MM.1S (cell line): Measurements from ENCODE around the gene CHCHD6.

Experiments
- DNase-seq: peaks from one replicate; pipeline ENCODE4 v3.0.0-alpha.2; 2015
- H2AFZ ChIP-seq: fragments of 300-600 bp; sonication (generic); 2 replicates; pipeline ENCODE4 v1.6.0; 2016; ENCODE audit warnings: antibody characterized with exemption, low read length
- H3F3A ChIP-seq: fragments of 300-600 bp; sonication (generic); 2 replicates; pipeline ENCODE4 v1.6.1; 2016; ENCODE audit warnings: mild to moderate bottlenecking, antibody characterized with exemption, low read length, moderate library complexity, mixed read lengths; ENCODE audit not compliant: insufficient read depth
- H3K27ac ChIP-seq: fragments of 300-600 bp; sonication (generic); 2 replicates; pipeline ENCODE4 v1.5.1; 2016; ENCODE audit warnings: mild to moderate bottlenecking, low read length
- H3K27me3 ChIP-seq: fragments of 300-600 bp; sonication (generic); replicated peaks from 2 replicates; pipeline ENCODE4 v1.6.0; 2016; ENCODE audit warnings: low read length; ENCODE audit not compliant: insufficient read depth
- H3K36me3 ChIP-seq: fragments of 300-600 bp; sonication (generic); replicated peaks from 2 replicates; pipeline ENCODE4 v1.6.1; 2016; ENCODE audit warnings: mild to moderate bottlenecking, low read length, mixed read lengths; ENCODE audit not compliant: insufficient read depth
- H3K4me1 ChIP-seq: fragments of 300-600 bp; sonication (generic); 2 replicates; pipeline ENCODE4 v1.6.1; 2016; ENCODE audit warnings: low read length, mixed read lengths
- H3K4me2 ChIP-seq: fragments of 300-600 bp; sonication (generic); 2 replicates; pipeline ENCODE4 v1.6.0; 2016; ENCODE audit warnings: low read depth, low read length
- H3K4me3 ChIP-seq: fragments of 300-600 bp; sonication (generic); 2 replicates; pipeline ENCODE4 v1.5.1; 2016; ENCODE audit warnings: low read length, mixed read lengths
- H3K79me2 ChIP-seq: fragments of 300-600 bp; sonication (generic); 2 replicates; pipeline ENCODE4 v1.6.1; 2016; ENCODE audit warnings: mixed run types, low read length, mixed read lengths
- H3K9ac ChIP-seq: fragments of 300-600 bp; sonication (generic); 2 replicates; pipeline ENCODE4 v1.6.1; 2016; ENCODE audit warnings: low read length, mixed read lengths
- H3K9me2 ChIP-seq: fragments of 300-600 bp; sonication (generic); replicated peaks from 2 replicates; pipeline ENCODE4 v1.6.1; 2016; ENCODE audit warnings: mild to moderate bottlenecking, low read length, mixed read lengths; ENCODE audit not compliant: insufficient read depth
- H3K9me3 ChIP-seq: fragments of 300-600 bp; sonication (generic); replicated peaks from 2 replicates; pipeline ENCODE4 v1.6.1; 2016; ENCODE audit warnings: mild to moderate bottlenecking, low read length, mixed read lengths; ENCODE audit not compliant: insufficient read depth
- H4K20me1 ChIP-seq: fragments of 300-600 bp; sonication (generic); 2 replicates; pipeline ENCODE4 v1.6.1; 2016; ENCODE audit warnings: mild to moderate bottlenecking, low read length, moderate library complexity, mixed read lengths; ENCODE audit not compliant: insufficient read depth
- EZH2 ChIP-seq: fragments of 300-600 bp; sonication (generic); optimal IDR thresholded peaks from 2 replicates; pipeline ENCODE3; 2017; ENCODE audit warnings: low read depth, mild to moderate bottlenecking, antibody characterized with exemption, low read length, mixed read lengths
- EZH2phosphoT487 ChIP-seq: fragments of 300-600 bp; sonication (generic); IDR thresholded peaks from 2 replicates; pipeline ENCODE4 v1.6.1; 2018; ENCODE audit warnings: antibody characterized with exemption, low read length
- TF ChIP-seq, protein P1 (sequence below): fragments of 300-600 bp; sonication (generic); IDR thresholded peaks from 2 replicates; pipeline ENCODE4 v1.5.1; 2016; ENCODE audit warnings: antibody characterized with exemption, low read length, mixed read lengths

CHCHD6 gene

DNA sequence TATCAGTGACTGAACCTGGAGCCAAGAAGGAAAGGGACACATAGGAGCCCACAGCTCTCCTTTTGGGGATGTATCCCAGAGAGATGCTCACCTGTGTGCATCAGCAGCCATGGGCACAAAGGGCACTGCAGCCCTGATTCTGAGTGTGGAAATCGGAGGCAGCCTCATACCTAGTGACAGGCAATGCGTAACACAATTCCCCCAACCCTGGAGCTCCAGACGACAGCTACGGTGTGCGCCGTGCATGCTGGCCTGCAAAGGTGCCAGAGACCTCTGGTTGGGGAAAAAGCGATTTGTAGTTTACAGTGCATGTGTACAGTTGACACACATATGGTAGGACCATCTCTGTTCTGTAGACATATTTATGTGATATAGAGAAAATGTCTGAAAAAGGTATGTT is 219.9 kb downstream of the CHCHD6 start:
- Histone ChIP-seq H3K27ac (no peak overlapping the region), H2AFZ (no peak overlapping the region), H3K27me3 (no peaks in the 10 kb centered on the region), H3K36me3 (no peaks in the 10 kb centered on the region), H3K79me2 (no peaks in the 10 kb centered on the region), H3K9me2 (no peaks in the 10 kb centered on the region), H3K9ac (no peak overlapping the region), H3K4me3 (no peak overlapping the region), H3K4me1 (no peaks in the 10 kb centered on the region), H3K4me2 (no peak overlapping the region), H3F3A (no peaks in the 10 kb centered on the region), H4K20me1 (no peaks in the 10 kb centered on the region), H3K9me3 (no peaks in the 10 kb centered on the region)
- no peak for DNase-seq
- TF ChIP-seq, protein P1, sequence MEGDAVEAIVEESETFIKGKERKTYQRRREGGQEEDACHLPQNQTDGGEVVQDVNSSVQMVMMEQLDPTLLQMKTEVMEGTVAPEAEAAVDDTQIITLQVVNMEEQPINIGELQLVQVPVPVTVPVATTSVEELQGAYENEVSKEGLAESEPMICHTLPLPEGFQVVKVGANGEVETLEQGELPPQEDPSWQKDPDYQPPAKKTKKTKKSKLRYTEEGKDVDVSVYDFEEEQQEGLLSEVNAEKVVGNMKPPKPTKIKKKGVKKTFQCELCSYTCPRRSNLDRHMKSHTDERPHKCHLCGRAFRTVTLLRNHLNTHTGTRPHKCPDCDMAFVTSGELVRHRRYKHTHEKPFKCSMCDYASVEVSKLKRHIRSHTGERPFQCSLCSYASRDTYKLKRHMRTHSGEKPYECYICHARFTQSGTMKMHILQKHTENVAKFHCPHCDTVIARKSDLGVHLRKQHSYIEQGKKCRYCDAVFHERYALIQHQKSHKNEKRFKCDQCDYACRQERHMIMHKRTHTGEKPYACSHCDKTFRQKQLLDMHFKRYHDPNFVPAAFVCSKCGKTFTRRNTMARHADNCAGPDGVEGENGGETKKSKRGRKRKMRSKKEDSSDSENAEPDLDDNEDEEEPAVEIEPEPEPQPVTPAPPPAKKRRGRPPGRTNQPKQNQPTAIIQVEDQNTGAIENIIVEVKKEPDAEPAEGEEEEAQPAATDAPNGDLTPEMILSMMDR = no peak
- TF ChIP-seq EZH2 = no peak
- TF ChIP-seq EZH2phosphoT487 = no peak

DNA sequence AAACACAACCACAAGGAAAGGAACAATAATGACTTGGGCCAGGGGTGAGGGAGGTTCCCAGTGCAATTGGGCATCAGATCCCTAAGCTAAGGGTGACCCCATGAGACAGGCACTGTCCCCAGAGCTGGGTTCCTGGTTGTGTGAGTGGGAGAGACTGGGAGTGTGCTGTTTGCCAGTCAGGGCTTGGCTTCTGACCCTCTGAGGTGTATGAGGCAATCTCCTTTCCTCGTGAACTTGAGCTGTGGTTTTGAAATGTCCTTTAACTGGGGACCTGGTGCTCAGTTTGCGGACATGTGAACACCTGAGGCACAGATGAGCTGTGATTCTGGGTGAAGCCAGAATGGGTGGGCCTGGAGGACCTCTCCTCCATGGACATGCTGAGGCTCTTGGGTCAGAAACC is 220.4 kb downstream of the CHCHD6 start:
- no peak for TF ChIP-seq EZH2phosphoT487
- no peak for TF ChIP-seq EZH2
- TF ChIP-seq, protein P1 = no peak
- H3K4me2 ChIP-seq = no peak overlapping the region
- H3K9me3 ChIP-seq = no peaks in the 10 kb centered on the region
- no peak overlapping the region for H3K9ac ChIP-seq
- H3K27ac ChIP-seq = no peak overlapping the region
- no peak overlapping the region for H3K4me3 ChIP-seq
- no peaks in the 10 kb centered on the region for H4K20me1 ChIP-seq
- no peaks in the 10 kb centered on the region for H3K79me2 ChIP-seq
- no peaks in the 10 kb centered on the region for H3K4me1 ChIP-seq
- H3F3A ChIP-seq = no peaks in the 10 kb centered on the region
- no peak for DNase-seq
- no peaks in the 10 kb centered on the region for H3K27me3 ChIP-seq
- no peaks in the 10 kb centered on the region for H3K9me2 ChIP-seq
- H2AFZ ChIP-seq = no peak overlapping the region
- H3K36me3 ChIP-seq = no peaks in the 10 kb centered on the region

DNA sequence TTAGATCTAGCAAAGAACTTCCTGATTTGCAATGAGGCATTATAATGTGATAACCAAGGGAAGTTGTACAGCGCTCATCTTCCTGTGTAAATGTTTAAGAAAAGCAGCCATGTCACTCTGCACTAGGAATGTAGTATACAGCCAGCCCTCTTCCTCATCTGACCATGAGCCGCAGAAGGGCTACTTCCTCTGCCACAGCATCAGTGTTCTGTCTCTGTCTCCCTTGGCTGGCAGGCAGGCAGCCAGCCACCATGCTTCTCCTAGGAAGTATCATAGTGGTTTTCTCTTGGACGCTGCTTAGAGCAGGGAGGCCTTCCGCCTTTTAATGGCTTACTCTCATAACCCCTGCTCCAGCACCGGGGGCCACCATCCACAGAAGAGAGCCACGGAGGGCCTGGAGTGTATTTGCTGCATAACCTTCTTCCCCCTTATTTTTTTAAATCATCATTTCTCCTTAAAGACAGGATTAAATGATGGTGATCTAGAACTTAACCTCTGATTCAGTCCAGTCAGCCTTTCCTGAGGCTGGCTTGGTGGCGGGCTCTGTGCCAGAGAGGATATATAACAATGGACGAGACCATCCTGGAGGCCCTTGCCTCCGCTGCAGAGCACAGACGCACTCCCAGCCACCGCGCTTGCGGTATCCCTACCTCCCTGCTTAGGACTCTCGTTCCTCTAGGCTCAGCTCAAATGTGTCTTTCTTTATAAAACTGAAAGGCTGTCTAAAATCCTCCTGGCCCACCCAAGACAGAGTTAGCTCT is 221.6 kb downstream of the CHCHD6 start:
- H4K20me1 ChIP-seq = no peaks in the 10 kb centered on the region
- no peak overlapping the region for H3K4me2 ChIP-seq
- no peaks in the 10 kb centered on the region for H3K36me3 ChIP-seq
- H3K9me3 ChIP-seq = no peaks in the 10 kb centered on the region
- H3K79me2 ChIP-seq = no peaks in the 10 kb centered on the region
- no peaks in the 10 kb centered on the region for H3K4me1 ChIP-seq
- no peak for DNase-seq
- H2AFZ ChIP-seq = no peak overlapping the region
- H3K9ac ChIP-seq = no peak overlapping the region
- no peak overlapping the region for H3K4me3 ChIP-seq
- no peaks in the 10 kb centered on the region for H3F3A ChIP-seq
- H3K27me3 ChIP-seq = no peaks in the 10 kb centered on the region
- H3K27ac ChIP-seq = no peak overlapping the region
- no peaks in the 10 kb centered on the region for H3K9me2 ChIP-seq
- TF ChIP-seq EZH2 (no peak), EZH2phosphoT487 (no peak)
- TF ChIP-seq, protein P1 = no peak
